Body of pancreas (tissue), 4 donors: ENCODE measurements around the gene KCND3. TPM values are rescaled to one million over a fixed set of nuclear protein-coding genes. Genes with fewer than 3 reads are reported as not detected.
A peak's percentile ranks its signal among the peaks of the same experiment; 100 is the strongest.

ENCODE experiments used
- ATAC-seq: fragments of 150-250 bp; one replicate; pipeline ENCODE4 v1.9.1; 2016
- DNase-seq, 4 donors: peaks; one replicate each; pipeline ENCODE4 v3.0.0-alpha.2; 2019
- H3K27ac ChIP-seq, 4 donors: fragments of 200-600 bp; sonication (generic); 1 replicate in 3 of 4; 2 replicates in 1 of 4; pipeline versions ENCODE4 v1.5.1 to v1.6.1; 2016 to 2019; ENCODE audit warnings: mild to moderate bottlenecking in 1 of 4, mixed read lengths in 1 of 4, moderate library complexity in 1 of 4
- H3K27me3 ChIP-seq, 2 donors: fragments of 200-600 bp; sonication (generic); one replicate each; pipeline ENCODE4 v1.6.0; 2016; ENCODE audit warnings: mild to moderate bottlenecking in 1 of 2
- H3K36me3 ChIP-seq, 2 donors: fragments of 200-600 bp; sonication (generic); replicated peaks in 1 of 2; 2 replicates each; pipeline ENCODE4 v1.5.1; 2016; ENCODE audit warnings: low read depth in 2 of 2; ENCODE audit not compliant: insufficient read depth in 1 of 2
- H3K4me1 ChIP-seq: fragments of 200-600 bp; sonication (generic); one replicate; pipeline ENCODE4 v1.6.0; 2016
- H3K4me3 ChIP-seq, 2 donors: fragments of 200-600 bp; sonication (generic); 1 replicate in 1 of 2; 2 replicates in 1 of 2; pipeline ENCODE4 v1.5.1; 2016 to 2019
- H3K9me3 ChIP-seq, 3 donors: fragments of 200-600 bp; sonication (generic); 1 replicate in 2 of 3; 2 replicates in 1 of 3; pipeline ENCODE4 v1.5.1; 2016
- POLR2A ChIP-seq, 3 donors: fragments of 450-650 bp; IDR thresholded peaks; one replicate each; pipeline ENCODE4 v1.6.1; 2016; ENCODE audit warnings: antibody characterized with exemption in 3 of 3, mild to moderate bottlenecking in 2 of 3
- WGBS, 2 donors: methylation state at CpG; one replicate each; pipeline ENCODE4 v1.1.5; 2017; 5-methylcytosine and 5-hydroxymethylcytosine counted together
- intact Hi-C: fragments of 100-400 bp; cut with DNase I; formaldehyde crosslinking; loops from one replicate; pipeline ENCODE4 v1.15.1; 2023
- total RNA-seq, 2 donors: library from RNA; depleted of rRNA; stranded (reverse); fragments of >200 nt; gene quantifications; one replicate each; pipeline ENCODE4 v1.1.0, GENCODE V29; 2016
- TF ChIP-seq, protein P1 (sequence below), 7 experiments: fragments of 450-650 bp in 4 of 7; fragments of 200-600 bp in 3 of 7; sonication (generic) in 3 of 7; IDR thresholded peaks; one replicate each; pipeline ENCODE4 v1.5.1; 2016 to 2019; ENCODE audit warnings: antibody characterized with exemption in 7 of 7

KCND3 gene
- total RNA-seq, 2 donors from 2014 or later = 7.6 to 15.0 TPM

DNA sequence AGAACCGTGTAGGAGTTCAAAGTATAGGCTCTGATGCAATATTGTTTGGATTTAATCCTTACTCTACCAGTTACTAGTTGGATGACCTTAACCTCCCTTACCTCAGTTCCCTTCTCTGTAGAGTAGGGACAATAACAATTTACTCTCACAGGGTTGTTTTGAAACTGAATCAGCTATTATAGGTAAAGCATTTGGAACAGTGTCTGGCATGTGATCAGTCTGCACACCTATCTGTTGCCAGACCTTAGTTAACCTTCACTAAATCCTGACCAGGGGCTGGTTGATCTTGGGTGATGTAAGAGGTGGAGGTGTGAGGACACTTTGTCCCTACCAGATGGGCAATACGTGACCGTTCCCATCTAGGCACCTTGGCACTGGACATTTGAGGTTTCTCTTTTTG lies 126.9 kb downstream of the KCND3 start:
- ATAC-seq = peak; percentile 95
- peak overlapping the region in 1 of 4 donors; percentile 52 for H3K27ac ChIP-seq
- WGBS, 2 donors = 22 to 38% methylated on average over 3 of the region's 3 CpGs
- DNase-seq = peak; percentile 57 to 71 (median 64)
- no peaks in the 10 kb centered on the region for H3K27me3 ChIP-seq
- no peaks in the 10 kb centered on the region for H3K9me3 ChIP-seq
- intact Hi-C loops = no loop called here
- no peaks in the 10 kb centered on the region for H3K36me3 ChIP-seq
- H3K4me3 ChIP-seq = no peak overlapping the region
- peaks cover 18% of the 10 kb centered on the region for H3K4me1 ChIP-seq
- TF ChIP-seq POLR2A (IDR thresholded peaks at IDR 0.05) = no peak
- TF ChIP-seq, protein P1, sequence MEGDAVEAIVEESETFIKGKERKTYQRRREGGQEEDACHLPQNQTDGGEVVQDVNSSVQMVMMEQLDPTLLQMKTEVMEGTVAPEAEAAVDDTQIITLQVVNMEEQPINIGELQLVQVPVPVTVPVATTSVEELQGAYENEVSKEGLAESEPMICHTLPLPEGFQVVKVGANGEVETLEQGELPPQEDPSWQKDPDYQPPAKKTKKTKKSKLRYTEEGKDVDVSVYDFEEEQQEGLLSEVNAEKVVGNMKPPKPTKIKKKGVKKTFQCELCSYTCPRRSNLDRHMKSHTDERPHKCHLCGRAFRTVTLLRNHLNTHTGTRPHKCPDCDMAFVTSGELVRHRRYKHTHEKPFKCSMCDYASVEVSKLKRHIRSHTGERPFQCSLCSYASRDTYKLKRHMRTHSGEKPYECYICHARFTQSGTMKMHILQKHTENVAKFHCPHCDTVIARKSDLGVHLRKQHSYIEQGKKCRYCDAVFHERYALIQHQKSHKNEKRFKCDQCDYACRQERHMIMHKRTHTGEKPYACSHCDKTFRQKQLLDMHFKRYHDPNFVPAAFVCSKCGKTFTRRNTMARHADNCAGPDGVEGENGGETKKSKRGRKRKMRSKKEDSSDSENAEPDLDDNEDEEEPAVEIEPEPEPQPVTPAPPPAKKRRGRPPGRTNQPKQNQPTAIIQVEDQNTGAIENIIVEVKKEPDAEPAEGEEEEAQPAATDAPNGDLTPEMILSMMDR (IDR thresholded peaks at IDR 0.05) = no peak

DNA sequence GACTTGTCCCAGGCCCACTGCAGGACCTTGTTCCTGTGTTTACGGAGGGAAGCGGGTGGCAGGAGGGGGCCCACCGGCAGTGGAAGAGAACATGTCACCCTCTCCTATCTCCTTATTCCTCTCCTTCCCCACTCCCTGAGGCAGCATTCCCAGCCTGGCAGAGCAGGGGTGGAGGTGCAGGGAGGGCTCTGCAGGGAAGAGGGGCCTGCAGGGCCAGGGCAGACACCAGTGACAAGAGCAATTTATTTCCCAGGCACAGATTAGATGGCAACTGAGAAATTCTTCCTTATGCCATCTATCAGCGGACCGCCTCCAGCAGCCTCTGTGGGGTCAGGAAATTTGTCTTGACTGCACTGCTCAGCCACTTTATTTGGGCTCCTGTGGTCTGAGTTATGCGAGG lies 127.9 kb downstream of the KCND3 start:
- intact Hi-C loops = no loop called here
- no peaks in the 10 kb centered on the region for H3K27me3 ChIP-seq
- peaks cover 18% of the 10 kb centered on the region for H3K4me1 ChIP-seq
- TF ChIP-seq POLR2A (IDR thresholded peaks at IDR 0.05) = no peak
- TF ChIP-seq, protein P1 (IDR thresholded peaks at IDR 0.05) = no peak
- H3K27ac ChIP-seq = no peak overlapping the region
- DNase-seq (no peak), ATAC-seq (no peak)
- no peak overlapping the region for H3K4me3 ChIP-seq
- no peaks in the 10 kb centered on the region for H3K9me3 ChIP-seq
- 83 to 88% methylated on average over 6 of the region's 6 CpGs for WGBS, 2 donors
- no peaks in the 10 kb centered on the region for H3K36me3 ChIP-seq

DNA sequence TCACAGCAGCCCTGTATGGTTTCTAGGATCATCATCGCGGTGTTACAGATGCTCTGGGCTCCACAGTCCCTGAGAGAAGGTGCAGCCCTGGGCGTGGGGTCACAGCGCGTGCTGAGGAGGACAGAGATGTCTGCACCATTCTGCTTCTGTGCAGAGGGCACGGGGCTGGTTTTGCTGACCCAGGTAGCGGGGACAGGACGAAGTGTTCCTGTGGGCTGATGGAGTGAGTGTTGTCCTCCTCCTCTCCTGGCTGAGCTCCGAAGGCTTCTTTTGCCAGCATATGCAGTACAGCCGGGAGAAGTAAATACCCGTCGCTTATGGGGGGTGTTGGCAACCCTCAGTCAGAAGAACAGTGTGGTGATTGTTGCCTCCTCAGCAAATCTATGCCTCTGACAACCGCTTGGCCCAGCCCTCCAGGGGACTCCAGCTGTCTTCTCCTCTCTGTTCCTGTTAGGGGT lies 132.2 kb downstream of the KCND3 start:
- ATAC-seq (no peak), DNase-seq (peak in 2 of 4 donors; percentile 26 to 38)
- peaks cover 5% of the 10 kb centered on the region for H3K4me1 ChIP-seq
- H3K27ac ChIP-seq = no peak overlapping the region
- H3K36me3 ChIP-seq = no peaks in the 10 kb centered on the region
- H3K4me3 ChIP-seq = no peak overlapping the region
- H3K27me3 ChIP-seq = no peaks in the 10 kb centered on the region
- WGBS, 2 donors = 83 to 89% methylated on average over 12 to 13 of the region's 13 CpGs
- intact Hi-C loops = no loop called here
- H3K9me3 ChIP-seq = no peaks in the 10 kb centered on the region
- TF ChIP-seq, protein P1 (IDR thresholded peaks at IDR 0.05) = no peak

DNA sequence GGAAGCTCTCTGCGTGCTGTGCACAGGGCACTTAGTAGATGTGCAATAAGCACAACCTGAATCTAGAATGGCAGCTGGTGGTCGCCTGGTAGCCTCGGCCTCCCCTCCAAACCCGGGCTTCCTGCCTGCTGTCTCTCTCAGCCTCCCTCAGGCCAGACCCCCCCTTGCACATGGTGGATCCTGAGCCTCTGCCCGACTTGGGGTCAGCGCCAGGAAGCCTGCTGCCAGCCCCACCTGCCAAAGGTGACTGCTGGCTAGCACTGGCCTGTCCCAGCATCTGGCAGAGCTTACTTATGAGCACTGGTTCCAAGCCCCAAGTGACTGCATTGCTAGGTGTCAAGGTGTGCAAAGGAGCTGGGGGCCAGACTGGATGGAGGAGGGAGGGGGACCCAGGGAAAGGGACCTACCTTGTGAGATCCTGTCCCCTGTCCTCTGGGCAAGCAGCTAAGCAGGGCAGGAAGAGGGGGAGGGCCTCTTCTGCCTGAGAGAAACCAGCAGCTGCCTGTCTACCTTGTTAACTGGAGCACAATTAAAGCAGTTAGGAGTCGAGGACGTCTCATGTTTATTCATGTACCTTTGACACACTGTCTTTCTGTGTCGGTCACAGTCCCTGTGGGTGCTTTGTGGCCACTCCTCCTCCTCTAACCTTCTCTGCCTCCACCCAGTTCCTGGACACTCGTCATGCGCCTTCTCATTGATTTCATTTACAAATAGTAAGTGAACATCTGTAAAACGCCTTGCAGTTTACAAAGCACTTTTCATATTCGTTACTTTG lies 132.9 kb downstream of the KCND3 start:
- Histone ChIP-seq H3K4me1 (no peaks in the 10 kb centered on the region), H3K4me3 (no peak overlapping the region), H3K9me3 (no peaks in the 10 kb centered on the region), H3K27ac (no peak overlapping the region), H3K36me3 (no peaks in the 10 kb centered on the region), H3K27me3 (no peaks in the 10 kb centered on the region)
- intact Hi-C loops = no loop called here
- ATAC-seq (peak; percentile 33), DNase-seq (peak in 1 of 4 donors; percentile 32)
- 67% methylated on average over 13 of the region's 13 CpGs for WGBS, 2 donors
- TF ChIP-seq, protein P1 (IDR thresholded peaks at IDR 0.05) = no peak
- no peak for TF ChIP-seq POLR2A (IDR thresholded peaks at IDR 0.05)

DNA sequence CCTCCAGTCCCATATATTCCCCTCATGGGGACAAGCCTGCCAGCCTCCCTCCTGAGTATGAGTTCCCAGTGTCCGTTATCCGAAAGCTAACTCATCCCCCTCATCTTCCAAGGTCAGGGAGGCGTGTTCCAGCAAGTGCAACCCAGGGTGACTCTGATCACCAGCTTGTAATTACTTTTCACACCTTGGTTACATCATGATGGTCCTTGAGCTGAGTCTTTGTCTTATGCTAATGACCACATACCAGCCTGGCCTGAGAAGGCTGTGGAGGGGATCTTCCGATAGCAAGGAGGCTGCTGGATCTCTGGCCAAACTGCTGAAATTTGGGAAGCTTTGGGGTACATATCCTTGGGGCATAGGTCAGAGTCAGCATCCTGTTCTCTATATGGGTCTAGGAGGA lies 134.2 kb downstream of the KCND3 start:
- Histone ChIP-seq H3K9me3 (no peaks in the 10 kb centered on the region), H3K27ac (no peak overlapping the region), H3K36me3 (no peaks in the 10 kb centered on the region), H3K27me3 (no peaks in the 10 kb centered on the region), H3K4me3 (no peak overlapping the region), H3K4me1 (no peaks in the 10 kb centered on the region)
- no peak for DNase-seq
- intact Hi-C loops = no loop called here
- WGBS, 2 donors = 76 to 82% methylated on average over 4 of the region's 4 CpGs
- ATAC-seq = no peak
- TF ChIP-seq, protein P1 (IDR thresholded peaks at IDR 0.05) = no peak
- TF ChIP-seq POLR2A (IDR thresholded peaks at IDR 0.05) = no peak
